Colon (tissue), 2 donors: ENCODE measurements around the gene FH.

ENCODE experiments used
- FAIRE-seq: peaks from 2 replicates; lab custom pipeline; 2012; peaks lifted over from hg19 to GRCh38; lab: Jason Lieb, UNC
- donor health status: control.
- donor health status: control.

The FH gene

GRCh38 chr1:241521718-241522117 is 2.2 kb upstream of the FH start:
- no peak for FAIRE-seq

GRCh38 chr1:241520080-241520465 is 518 bp upstream of the FH start:
- FAIRE-seq: peak; percentile 5

GRCh38 chr1:241518476-241519307 is 863 bp downstream of the FH start:
- no peak for FAIRE-seq

GRCh38 chr1:241513378-241513777 is 6.2 kb downstream of the FH start:
- FAIRE-seq: no peak

- FAIRE-seq: no peak
Observed at GRCh38 chr1:241507189-241507863, 12.2 kb downstream of the FH start.

- FAIRE-seq: no peak
Observed at GRCh38 chr1:241503444-241503843, 16.1 kb downstream of the FH start.

- no peak for FAIRE-seq
Observed at GRCh38 chr1:241499910-241500309, 19.6 kb downstream of the FH start.

- FAIRE-seq: no peak
Observed at GRCh38 chr1:241495741-241496140, 23.8 kb downstream of the FH start.

GRCh38 chr1:241488739-241489138 is 30.8 kb downstream of the FH start:
- no peak for FAIRE-seq

GRCh38 chr1:241485554-241485992 is 34.0 kb downstream of the FH start:
- FAIRE-seq: no peak

- no peak for FAIRE-seq
Observed at GRCh38 chr1:241485145-241485544, 34.4 kb downstream of the FH start.

- FAIRE-seq: no peak
Observed at GRCh38 chr1:241482761-241483250, 36.7 kb downstream of the FH start.

- no peak for FAIRE-seq
Observed at GRCh38 chr1:241479294-241479693, 40.3 kb downstream of the FH start.

GRCh38 chr1:241475671-241476070 is 43.9 kb downstream of the FH start:
- FAIRE-seq: no peak

GRCh38 chr1:241473026-241473425 is 46.5 kb downstream of the FH start:
- FAIRE-seq: no peak

- no peak for FAIRE-seq
Observed at GRCh38 chr1:241470908-241471590, 48.5 kb downstream of the FH start.

GRCh38 chr1:241470361-241470760 is 49.2 kb downstream of the FH start:
- no peak for FAIRE-seq

GRCh38 chr1:241465673-241466072 is 53.9 kb downstream of the FH start:
- no peak for FAIRE-seq

- no peak for FAIRE-seq
Observed at GRCh38 chr1:241464985-241465384, 54.6 kb downstream of the FH start.

GRCh38 chr1:241462391-241462790 is 57.2 kb downstream of the FH start:
- no peak for FAIRE-seq

- FAIRE-seq: no peak
Observed at GRCh38 chr1:241460098-241460873, 59.3 kb downstream of the FH start.

GRCh38 chr1:241459186-241459802 is 60.3 kb downstream of the FH start:
- no peak for FAIRE-seq
